Measurements from ENCODE around the gene RB1.
A peak's percentile ranks its signal among the peaks of the same experiment; 100 is the strongest.

DNA sequence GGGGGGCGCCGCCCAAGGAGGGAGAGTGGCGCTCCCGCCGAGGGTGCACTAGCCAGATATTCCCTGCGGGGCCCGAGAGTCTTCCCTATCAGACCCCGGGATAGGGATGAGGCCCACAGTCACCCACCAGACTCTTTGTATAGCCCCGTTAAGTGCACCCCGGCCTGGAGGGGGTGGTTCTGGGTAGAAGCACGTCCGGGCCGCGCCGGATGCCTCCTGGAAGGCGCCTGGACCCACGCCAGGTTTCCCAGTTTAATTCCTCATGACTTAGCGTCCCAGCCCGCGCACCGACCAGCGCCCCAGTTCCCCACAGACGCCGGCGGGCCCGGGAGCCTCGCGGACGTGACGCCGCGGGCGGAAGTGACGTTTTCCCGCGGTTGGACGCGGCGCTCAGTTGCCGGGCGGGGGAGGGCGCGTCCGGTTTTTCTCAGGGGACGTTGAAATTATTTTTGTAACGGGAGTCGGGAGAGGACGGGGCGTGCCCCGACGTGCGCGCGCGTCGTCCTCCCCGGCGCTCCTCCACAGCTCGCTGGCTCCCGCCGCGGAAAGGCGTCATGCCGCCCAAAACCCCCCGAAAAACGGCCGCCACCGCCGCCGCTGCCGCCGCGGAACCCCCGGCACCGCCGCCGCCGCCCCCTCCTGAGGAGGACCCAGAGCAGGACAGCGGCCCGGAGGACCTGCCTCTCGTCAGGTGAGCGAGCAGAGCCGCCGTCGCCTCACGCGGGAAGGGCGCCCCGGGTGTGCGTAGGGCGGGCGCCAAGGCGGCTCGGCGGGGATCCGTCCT lies at the start of gene RB1:
- TF ChIP-seq CTCF (IDR thresholded peaks at IDR 0.05 in 2 of 3, conservative IDR thresholded peaks at IDR 0.05 in 1 of 3; ENCODE audit: borderline replicate concordance in 1 of 3, insufficient read depth in 1 of 3, low read depth in 2 of 3, low read length in 2 of 3) (no peak), EZH2 (IDR thresholded peaks at IDR 0.05) (no peak), ELF1 (IDR thresholded peaks at IDR 0.05; ENCODE audit: borderline replicate concordance, low read depth) (no peak; the same call in 1 of the 2 replicates), POLR2A (IDR thresholded peaks at IDR 0.05; ENCODE audit: borderline replicate concordance, extremely low read depth, insufficient read depth, insufficient read length) (peak; percentile 54), POLR2AphosphoS5 (IDR thresholded peaks at IDR 0.05; ENCODE audit: low read depth, low read length) (peak; percentile 93), REST (IDR thresholded peaks at IDR 0.05; ENCODE audit: low read depth) (no peak), EGR1 (IDR thresholded peaks at IDR 0.05; ENCODE audit: low read depth) (peak; percentile 75), SIN3A (IDR thresholded peaks at IDR 0.05; ENCODE audit: low read depth) (peak; percentile 82), YY1 (IDR thresholded peaks at IDR 0.05; ENCODE audit: extremely low read depth, insufficient replicate concordance, low read depth, low read length) (no peak), JUND (IDR thresholded peaks at IDR 0.05) (no peak), SRF (IDR thresholded peaks at IDR 0.05; ENCODE audit: low read depth) (no peak), RAD21 (IDR thresholded peaks at IDR 0.05; ENCODE audit: low read depth) (0 out of 2 replicates have a peak, but pooled peaks have one; percentile 3), ZNF274 (IDR thresholded peaks at IDR 0.05; ENCODE audit: low read depth, low read length) (no peak), MAX (IDR thresholded peaks at IDR 0.05) (peak; percentile 59)
